ENCODE results near the gene ENOSF1.
"Not testable (repeated sequence)": the region's sequence is repeated elsewhere in the genome, so short reads cannot be mapped to it uniquely, and the experiment has no call there.

ENOSF1 gene

DNA sequence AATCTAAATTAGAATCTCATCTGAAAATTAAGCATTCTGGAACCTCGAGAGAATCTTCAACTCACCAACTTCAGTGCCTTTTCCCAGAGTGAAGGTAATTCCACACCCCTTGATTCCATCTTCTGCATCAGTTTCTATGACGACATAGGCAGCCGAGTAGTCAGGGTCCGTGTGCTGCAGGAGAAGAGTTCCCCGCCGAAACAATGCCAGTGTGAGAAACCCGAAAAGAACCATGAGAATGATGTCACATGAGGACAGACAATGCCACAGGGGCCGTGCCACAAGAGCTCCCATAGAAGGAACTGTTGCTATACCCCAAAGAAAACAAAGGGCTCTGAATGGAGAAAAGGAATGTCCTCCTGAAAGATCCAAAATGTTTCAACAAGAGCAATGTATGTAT lies 6.0 kb downstream of the ENOSF1 start:
- DNase-seq: no peak

DNA sequence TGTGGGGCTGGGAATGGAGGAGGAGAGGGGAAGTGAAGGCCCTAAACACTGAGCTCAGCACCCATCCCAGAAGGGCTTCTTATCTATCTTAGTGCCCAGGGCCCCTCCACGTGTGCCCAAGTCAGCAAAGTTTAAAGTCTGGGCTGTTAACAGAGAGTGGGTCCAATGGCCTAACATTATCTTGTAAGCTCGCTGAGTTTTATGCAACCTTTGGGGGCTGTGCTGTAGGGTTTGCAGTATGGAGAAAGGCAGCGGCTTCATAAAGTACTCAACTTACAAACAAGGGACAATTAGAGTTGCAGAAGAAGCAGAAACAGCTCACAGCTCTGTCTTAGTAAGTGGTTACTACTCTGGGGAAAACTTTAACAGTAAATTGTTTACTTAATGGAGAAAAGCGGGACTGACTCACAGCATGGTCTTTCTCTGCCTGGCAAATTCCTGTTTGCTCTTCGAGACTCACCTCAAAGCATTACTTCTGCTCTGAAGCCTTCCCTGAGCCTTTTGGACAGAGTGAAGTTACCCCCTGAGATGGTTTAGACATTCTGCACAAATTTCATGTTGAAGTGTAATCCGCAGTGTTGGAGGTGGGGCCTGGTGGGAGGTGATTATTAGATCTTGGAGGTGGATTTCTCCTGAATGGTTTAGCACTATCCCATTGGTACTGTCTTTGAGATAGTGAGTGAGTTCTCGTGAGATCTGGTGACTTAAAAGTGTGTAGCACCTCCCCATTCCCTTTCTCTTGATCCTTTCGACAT lies 9.0 kb downstream of the ENOSF1 start:
- DNase-seq: no peak

DNA sequence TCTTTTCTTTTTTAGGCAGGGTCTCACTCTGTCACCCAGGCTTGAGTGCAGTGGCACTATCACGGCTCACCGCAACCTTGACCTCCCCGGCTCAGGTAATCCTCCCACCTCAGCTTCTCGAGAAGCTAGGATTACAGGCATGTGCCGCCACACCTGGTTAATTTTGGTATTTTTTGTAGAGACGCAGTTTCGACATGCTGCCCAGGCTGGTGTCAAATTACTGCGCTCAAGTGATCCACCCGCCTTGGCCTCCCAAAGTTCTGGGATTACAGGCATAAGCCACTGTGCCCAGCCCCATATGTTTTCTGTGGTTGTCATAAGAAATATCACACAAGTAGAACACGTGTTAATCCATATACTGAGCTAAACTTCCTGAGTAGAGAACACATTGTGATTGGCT lies 14.6 kb downstream of the ENOSF1 start:
- no peak for DNase-seq

DNA sequence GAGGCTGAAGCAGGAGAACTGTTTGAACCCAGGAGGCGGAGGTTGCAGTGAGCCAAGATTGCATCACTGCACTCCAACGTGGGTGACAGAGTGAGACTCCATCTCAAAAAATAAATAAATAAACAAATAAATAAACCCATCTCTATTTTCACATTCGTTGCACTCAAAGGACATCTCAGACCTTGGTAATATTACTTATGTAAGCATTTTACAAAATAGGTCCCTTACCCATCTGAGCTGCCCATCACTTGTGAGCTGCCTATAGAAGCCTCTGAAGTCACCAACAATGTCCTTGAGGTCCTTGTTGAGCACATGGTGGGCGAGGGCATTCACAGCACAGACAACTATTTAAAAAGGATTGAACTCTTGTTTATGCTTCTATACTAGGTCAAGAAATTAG lies 15.4 kb downstream of the ENOSF1 start:
- no peak for DNase-seq

DNA sequence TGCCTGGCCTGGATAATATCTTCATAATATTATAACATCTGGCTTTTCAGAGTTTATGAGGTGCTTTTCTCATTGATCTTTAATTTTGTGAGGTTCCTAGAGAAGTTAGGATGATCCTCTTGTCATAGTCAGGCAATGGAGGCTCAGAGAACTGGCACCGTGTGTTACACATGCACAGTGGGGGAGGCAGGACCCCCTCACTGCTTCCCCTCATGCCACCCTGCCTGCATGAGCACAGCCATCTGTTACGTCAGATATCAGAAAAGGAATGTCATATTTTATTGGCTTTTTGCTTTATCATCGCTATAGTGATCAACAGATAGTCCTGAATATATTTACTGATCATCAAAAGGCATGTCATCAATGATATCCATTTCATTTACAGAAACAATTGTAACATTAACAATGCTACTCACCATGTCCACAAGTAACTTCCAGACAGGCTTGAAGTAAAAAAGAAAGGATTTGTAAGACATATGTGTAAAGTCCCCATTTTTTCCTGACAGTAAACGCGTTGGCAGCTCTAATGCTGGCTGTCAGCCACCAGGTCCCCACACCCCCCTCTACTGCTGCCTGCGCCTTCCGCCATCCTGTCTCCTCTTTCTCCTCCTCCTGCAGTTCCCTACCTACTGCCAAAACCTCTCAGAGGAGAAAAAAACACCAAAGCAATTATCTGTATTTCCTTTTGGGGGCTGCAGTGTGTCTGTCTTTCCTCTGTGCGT lies 18.8 kb downstream of the ENOSF1 start:
- DNase-seq: no peak

DNA sequence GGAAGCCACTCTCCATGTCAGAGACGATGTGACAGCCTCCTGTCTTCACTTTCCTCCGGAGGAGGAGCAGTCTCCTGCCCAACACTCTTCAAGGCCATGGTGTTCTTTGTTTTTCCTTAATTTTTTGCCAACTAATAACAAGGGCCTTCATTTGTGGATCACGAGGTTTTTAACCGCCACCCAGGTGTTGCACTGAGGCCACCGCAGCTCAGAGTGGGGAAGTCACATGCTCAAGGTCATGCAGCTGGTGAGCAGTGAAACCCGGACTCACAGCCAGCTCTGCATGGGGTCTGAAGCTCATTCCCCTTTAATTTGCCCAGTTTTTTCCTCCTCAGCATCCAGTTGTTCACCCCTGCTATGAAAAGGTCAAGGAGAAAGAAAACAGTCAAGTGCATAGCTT lies 19.6 kb downstream of the ENOSF1 start:
- DNase-seq: no peak

DNA sequence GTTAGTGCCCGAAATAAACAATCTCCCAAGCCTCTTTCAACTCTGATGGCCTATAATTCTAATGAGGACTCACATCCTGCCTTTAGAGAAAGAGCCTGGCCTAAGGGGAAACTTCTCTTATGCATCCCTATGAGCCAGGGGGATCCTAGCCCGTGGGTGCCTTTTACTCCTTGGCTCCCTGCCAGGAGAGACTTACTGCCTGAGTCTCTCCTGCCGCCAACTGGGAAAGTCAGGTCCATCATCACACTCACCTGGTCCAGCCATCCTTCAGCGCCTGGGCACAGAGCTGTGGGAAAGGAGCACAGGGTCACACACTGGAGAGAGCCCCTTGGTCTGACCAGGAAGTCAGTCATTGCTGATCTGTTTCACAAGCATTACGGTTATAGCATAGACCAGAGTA lies 24.1 kb downstream of the ENOSF1 start:
- DNase-seq: no peak

DNA sequence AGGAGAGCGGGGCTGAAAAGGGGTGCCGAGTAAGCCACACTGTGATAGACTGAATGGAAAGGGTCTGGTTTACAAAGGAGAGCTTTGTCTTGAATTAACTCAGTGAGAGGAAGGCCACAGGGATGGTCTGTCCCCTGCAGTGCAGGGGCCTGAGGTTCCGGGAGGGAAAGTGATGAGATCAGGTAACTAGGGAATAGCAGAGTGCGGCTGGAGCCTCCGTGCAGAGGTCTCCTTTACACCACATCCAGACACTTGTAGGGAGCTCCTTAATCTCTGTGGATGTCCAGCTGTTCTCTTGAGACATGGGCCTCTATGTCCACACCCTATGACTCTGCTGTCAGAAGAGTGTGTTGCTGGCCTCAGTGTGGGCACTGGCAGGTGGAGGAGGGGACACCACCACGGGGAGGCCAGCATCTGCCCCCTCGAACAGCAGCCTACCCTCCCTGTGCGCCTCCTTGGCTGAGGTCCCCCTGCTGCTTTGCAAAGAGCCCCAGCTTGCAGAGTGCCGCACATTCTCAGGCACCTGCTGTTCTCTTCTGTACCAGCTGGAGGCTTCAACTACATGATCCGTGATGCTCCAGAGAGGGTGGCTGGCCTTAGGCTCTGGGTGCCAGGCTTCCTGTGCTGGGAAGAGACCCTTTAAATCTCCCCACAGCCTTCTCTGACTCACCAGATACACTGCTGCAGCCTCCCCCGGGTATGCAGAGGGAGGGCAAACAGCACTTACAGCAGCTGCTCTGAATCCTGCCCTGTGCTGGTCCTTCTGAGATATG lies 25.9 kb downstream of the ENOSF1 start:
- no peak for DNase-seq

DNA sequence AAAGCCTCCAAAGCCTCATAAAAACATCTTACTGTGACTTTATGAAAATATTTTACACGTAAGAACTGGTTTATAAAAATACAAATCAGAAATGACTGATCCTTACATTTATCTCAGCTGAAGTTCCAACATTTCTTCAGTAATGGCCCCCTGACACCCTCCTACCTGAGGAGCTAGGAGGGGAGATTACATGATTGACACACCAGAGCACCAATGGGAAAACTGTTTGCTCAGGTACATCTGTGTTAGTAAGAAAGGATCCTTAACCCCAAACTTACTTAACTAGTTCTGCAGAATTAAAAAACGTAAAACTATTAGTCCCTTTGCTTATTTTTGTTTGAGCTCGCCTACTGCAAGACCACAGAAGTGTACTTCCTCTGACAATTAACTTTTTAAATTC lies 27.0 kb downstream of the ENOSF1 start:
- no peak for DNase-seq

DNA sequence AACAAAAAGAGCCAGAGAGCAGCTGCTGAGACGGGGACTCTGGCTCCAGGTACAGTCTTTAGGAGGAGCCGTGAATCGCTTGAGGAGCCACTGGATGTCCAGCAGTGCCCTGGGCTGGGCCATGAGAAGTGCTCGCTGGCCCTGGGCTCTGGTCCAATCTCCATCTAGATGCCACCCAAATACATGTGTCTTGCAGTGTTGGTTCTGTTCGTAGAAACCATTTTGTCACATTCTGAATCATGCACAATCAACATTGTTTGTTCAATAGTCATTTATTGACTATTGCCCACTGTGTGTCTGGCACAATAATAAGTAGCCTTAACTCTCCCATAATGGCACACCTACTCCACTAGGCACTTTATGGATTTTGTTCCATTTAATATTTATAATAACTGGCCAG lies 28.9 kb downstream of the ENOSF1 start:
- DNase-seq: no peak

DNA sequence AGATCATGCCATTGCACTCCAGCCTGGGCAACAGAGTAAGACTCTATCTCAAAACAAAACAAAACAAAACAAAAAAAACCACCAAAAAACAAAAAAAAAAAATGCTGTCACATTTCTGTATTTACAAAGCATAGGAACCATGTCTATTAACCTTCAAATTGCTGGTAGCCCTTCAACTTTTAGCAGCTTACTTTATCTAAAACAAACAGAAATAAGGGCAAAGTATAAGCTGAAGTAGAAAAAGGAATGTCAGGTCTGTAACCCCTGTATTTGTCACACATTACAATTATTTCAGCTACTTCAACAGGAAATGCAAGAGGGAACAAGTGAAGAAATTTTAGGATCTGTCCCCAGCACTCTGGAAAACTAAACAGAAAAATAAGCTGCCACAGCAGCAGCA lies 29.6 kb downstream of the ENOSF1 start:
- no peak for DNase-seq

DNA sequence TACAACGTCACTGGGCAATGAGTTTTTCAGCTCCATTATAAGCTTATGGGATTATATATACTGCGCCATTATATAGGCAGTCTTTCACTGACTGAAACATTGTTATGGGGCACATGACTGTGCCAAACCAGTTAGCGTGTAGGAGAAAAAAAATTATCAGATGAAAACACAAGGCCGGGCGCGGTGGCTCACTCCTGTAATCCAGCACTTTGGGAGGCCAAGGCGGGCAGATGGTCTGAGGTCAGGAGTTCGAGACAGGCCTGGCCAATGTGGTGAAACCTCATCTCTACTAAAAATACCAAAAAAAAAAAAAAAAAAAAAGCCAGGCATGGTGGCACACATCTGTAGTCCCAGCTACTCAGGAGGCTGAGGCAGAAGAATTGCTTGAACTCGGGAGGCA lies 30.0 kb downstream of the ENOSF1 start:
- not testable (repeated sequence) for DNase-seq

DNA sequence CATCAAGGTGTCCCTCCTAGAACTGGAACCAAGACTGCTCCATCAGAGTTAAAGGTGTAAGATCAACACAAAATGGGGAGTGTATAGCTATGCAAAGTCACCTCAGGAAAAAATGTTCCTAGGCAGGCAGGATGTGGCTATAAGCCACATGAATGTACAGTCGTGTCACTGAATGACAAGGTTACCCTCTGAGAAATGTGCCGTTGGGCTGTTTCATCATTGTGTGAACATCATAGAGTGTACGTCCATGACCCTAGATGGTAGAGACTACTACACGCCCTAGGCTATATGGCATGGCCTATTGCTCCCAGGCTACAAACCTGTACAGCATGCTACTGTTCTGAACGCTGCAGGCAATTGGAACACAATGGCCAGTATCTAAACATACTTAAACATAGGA lies 30.4 kb downstream of the ENOSF1 start:
- DNase-seq: peak in 1 of 2 donors; percentile 53

DNA sequence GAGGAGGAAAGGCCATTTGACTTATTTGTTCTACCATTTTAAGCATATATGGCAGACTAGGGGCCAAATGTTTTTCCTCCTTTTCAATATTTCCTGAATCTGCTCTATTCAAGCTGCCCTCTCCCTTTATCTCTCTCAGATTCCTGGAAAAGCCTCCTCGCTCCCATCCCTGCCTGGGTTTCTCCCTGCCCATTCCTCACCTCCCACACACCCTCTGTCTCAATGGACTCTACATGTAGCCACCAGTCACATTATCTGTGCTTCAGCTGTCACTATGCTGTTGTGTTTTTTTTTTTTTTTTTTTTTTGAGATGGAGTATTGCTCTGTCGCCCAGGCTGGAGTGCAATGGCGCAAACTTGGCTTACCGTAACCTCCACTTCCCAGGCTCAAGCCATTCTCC lies 32.0 kb downstream of the ENOSF1 start:
- no peak for DNase-seq

DNA sequence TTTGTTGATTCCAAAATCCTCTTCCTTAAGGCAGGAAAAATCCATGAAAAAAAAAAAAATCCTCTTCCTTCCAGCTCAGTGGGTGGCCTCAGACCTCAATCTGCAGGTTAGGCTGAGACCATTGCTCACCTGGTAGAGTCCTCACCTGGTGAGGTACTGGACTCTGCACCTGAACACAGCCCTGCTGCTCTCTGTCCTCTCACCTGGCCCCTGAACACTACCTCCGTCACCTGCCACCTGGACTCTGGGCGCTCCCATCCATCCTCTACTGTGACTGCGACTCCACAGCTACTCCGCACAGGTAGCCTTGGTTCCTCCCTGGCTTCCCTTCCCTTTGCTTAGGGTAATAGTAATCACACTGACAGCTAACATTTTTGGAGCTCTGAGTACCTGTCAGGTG lies 32.9 kb downstream of the ENOSF1 start:
- DNase-seq: no peak

DNA sequence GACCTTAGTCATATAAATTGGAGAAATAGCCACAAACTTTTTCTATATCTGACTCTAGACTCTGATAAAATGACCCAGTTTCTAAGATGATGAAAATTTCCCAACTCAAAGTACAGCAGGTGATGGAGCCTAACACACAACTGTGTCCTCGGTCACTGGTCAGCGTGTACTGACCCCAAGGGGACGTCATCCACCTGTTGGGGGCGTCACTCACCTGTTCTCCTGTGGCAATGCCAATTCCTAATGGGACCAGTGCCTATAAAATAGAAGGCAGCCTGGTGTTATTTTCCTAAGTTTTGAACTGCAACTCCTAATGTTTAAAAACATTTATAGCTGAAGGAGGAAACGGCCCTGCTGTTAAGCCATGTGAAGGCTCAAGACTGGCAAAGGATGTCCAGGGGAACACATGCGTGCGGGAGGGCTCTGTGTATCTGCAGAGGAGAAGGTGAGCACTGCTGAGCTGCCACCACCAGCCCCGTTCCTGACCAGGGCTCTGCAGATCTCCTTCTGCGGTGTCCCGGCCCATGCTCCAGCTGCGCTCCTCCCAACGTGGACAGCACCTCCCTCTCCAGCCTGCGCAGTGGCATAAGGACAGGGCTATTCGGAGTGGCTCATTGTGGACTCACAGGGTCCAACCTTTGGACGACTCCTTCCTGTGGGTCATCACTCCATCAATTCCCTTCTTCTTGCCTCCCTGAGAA lies 33.8 kb downstream of the ENOSF1 start:
- DNase-seq: no peak

DNA sequence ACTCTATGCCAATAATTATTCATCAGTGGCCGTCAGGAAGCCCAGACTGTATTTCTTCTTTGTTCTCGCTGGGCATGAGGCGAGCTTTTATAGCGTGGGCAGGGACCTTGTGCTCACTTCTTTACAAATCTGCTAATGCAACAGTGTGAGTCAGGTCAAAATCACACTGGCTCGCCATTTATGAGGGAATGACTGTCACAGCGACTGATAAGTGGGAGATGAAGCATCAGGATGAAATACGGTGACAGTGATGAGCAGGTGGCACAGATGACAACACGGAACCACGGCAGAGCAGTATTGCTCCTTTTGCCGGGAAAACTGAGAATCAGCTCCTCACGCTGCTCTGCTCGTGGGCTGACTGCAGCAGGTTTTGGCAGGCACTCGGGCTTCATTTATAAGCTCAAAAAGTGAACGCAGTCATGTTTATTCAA lies 34.5 kb downstream of the ENOSF1 start:
- no peak for DNase-seq

DNA sequence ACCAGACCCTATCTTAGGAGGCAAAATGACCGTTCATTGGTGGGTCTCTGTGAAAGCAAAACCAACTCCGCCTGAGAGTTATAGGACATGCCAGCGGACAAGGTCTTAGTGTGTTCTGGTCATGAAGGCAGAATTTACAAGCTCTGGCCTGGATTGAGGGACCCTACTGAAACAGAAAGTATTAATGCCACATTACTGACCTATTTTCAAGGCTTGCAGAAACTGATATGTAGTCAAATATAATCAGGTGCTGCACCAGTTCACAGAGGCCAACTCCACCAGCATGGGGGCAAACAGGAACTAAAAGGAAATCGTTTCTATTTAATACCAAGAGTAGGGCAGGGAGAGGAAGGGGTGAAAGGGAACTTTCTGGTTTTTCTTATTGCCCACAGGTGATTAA lies 35.3 kb downstream of the ENOSF1 start:
- DNase-seq: no peak

DNA sequence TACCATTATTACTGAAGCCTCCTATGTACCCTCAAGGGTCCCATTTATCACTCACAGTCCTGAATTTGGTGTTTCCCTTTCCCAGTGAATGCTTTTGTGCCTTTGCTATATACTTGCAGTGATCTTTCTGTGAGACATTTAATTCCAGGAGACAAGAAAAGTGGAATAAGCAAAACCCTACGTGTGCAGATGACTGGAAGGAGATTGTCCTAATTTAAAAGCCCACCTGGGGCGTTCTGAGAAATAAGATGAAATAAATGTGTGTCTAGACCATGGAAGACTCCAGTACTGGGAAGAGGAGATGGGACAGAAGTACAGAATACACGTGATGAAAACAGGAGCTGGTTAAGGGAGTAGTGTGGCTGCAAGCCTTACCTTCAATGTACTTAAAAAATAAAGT lies 35.7 kb downstream of the ENOSF1 start:
- DNase-seq: no peak

DNA sequence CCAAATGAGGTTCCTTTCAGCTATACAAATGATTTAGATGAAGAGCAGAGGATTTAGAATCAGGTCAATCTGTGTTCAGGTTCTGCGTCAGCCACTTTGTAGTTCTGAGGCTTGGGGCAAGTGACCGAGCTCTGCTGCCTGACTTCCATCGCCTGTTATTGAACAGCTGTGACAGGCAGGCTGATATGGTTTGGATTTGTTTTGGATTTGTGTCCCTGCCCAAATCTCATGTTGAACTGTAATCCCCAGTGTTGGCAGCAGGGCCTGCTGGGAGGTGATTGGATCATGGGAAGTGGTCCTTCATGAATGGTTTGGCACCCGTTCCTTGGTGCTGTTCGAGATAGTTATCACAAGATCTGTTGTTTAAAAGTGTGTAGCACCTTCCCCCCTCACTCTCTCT lies 36.4 kb downstream of the ENOSF1 start:
- no peak for DNase-seq

DNA sequence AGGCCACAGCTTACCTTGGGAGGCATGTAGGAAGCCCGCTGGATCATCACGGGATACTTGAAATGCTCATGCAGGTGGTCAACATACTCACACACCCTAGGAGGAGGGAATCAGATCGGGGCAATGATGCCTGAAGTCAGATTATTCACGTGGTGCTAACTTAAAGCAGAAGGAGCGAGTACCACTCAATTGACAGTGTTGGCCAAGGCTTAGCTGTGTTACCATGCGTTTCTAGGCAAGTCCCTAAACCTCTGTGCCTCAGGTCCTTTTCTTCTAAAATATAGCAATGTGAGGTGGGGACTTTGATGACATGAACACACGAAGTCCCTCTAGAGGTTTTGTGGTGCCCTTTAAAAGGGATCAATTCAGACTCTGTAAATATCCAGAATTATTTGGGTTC lies 37.1 kb downstream of the ENOSF1 start:
- no peak for DNase-seq

DNA sequence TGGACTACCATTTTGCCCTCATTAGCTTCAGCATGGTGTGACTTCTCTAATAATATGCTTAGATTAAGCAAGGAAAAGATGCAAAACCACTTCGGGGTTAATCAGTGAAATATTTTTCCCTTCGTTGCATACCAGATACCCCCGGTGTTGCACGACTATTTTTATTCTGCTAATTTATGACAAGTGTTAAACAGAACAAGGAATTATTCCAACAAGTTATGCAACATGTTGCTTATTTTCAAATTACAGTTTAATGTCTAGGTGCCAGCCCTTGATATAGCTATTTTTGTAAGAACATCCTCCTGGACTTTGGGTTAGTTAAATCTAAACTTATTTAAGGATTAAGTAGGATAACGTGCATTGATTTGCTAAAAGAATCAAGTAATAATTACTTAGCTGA lies 38.7 kb downstream of the ENOSF1 start:
- no peak for DNase-seq

DNA sequence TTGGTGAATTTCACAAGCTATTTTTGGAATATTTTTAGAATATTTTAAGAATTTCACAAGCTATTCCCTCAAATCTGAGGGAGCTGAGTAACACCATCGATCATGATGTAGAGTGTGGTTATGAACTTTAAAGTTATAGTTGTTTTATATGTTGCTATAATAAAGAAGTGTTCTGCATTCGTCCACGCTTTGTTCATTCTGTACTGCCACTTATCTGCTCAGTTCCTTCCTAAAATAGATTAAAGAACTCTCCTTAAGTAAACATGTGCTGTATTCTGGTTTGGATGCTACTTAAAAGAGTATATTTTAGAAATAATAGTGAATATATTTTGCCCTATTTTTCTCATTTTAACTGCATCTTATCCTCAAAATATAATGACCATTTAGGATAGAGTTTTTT lies 39.1 kb downstream of the ENOSF1 start:
- DNase-seq: no peak

Data from CD4-positive, alpha-beta T cell treated with Interferon alpha-2 for 1 hour (primary cell).